PC-3 (cell line): ENCODE results near the gene INAFM2. TPM values are rescaled to one million over a fixed set of nuclear protein-coding genes. Genes with fewer than 3 reads are reported as not detected.
A peak's percentile ranks its signal among the peaks of the same experiment; 100 is the strongest.

ENCODE experiments used
- ATAC-seq: fragments of 200-7000 bp; cut with Tn5 transposase; 2 replicates; pipeline ENCODE4 v1.9.1; 2020; ENCODE audit warnings: mild to moderate bottlenecking, moderate library complexity
- BruUV-seq: library from RNA; stranded (reverse); fragments of 400-500 nt; replicated peaks from 2 replicates; lab custom pipeline; 2021; lab: Mats Ljungman, UMichigan
- CTCF ChIA-PET: fragments of 300-600 bp; sonication (Branson Sonifier 250); formaldehyde crosslinking; loops from one replicate; lab custom pipeline; 2022; ENCODE audit warnings: antibody characterized with exemption; lab: Charles Lee
- POLR2A ChIA-PET: fragments of 300-600 bp; sonication (Branson Sonifier 250); formaldehyde crosslinking; loops from one replicate; lab custom pipeline; 2022; ENCODE audit warnings: antibody characterized with exemption; ENCODE audit not compliant: unreplicated experiment; lab: Charles Lee
- DNase-seq: peaks from one replicate; pipeline ENCODE4 v3.0.0-alpha.2; 2015
- H2AFZ ChIP-seq: fragments of 300-600 bp; sonication (generic); 2 replicates; pipeline ENCODE4 v1.6.0; 2016; ENCODE audit warnings: antibody characterized with exemption, low read length
- H3F3A ChIP-seq: fragments of 300-600 bp; sonication (generic); one replicate; pipeline ENCODE4 v1.6.0; 2017; ENCODE audit warnings: antibody characterized with exemption, low read length, control low read depth, mild to moderate bottlenecking; ENCODE audit not compliant: unreplicated experiment
- H3K27ac ChIP-seq: fragments of 300-600 bp; sonication (generic); 2 replicates; pipeline ENCODE4 v1.5.1; 2016; ENCODE audit warnings: mild to moderate bottlenecking, low read length
- H3K27me3 ChIP-seq: fragments of 300-600 bp; sonication (generic); 2 replicates; pipeline ENCODE4 v1.6.1; 2016; ENCODE audit warnings: low read length, mixed read lengths
- H3K36me3 ChIP-seq: fragments of 300-600 bp; sonication (generic); 2 replicates; pipeline ENCODE4 v1.6.1; 2016; ENCODE audit warnings: low read depth, mixed run types, low read length, mixed read lengths
- H3K4me1 ChIP-seq: fragments of 300-600 bp; sonication (generic); 2 replicates; pipeline ENCODE4 v1.5.1; 2016; ENCODE audit warnings: low read length; ENCODE audit not compliant: insufficient read depth
- H3K4me2 ChIP-seq: fragments of 300-600 bp; sonication (generic); 2 replicates; pipeline ENCODE4 v1.6.0; 2016; ENCODE audit warnings: low read length
- H3K4me3 ChIP-seq: fragments of 300-600 bp; sonication (generic); 2 replicates; pipeline ENCODE4 v1.5.1; 2016; ENCODE audit warnings: mild to moderate bottlenecking, low read length, mixed read lengths
- H3K79me2 ChIP-seq: fragments of 300-600 bp; sonication (generic); 2 replicates; pipeline ENCODE4 v1.6.1; 2017; ENCODE audit warnings: low read length, mixed read lengths
- H3K9ac ChIP-seq: fragments of 300-600 bp; sonication (generic); 2 replicates; pipeline ENCODE4 v1.6.0; 2016; ENCODE audit warnings: mild to moderate bottlenecking, low read length
- H3K9me2 ChIP-seq: fragments of 300-600 bp; sonication (generic); replicated peaks from 2 replicates; pipeline ENCODE4 v1.6.1; 2016; ENCODE audit warnings: mixed run types, low read length, mixed read lengths
- H3K9me3 ChIP-seq: fragments of 300-600 bp; sonication (generic); 2 replicates; pipeline ENCODE4 v1.6.1; 2016; ENCODE audit warnings: low read length, mixed read lengths
- H4K20me1 ChIP-seq: fragments of 300-600 bp; sonication (generic); 2 replicates; pipeline ENCODE4 v1.6.1; 2016; ENCODE audit warnings: low read length, mixed read lengths
- CTCF ChIP-seq: fragments of 300-600 bp; sonication (generic); conservative IDR thresholded peaks from 2 replicates; pipeline ENCODE4 v1.5.1; 2017; ENCODE audit warnings: antibody characterized with exemption, low read depth, mild to moderate bottlenecking, low read length
- EZH2 ChIP-seq: fragments of 300-600 bp; sonication (generic); IDR thresholded peaks from one replicate; pipeline ENCODE4 v1.6.1; 2017; ENCODE audit warnings: antibody characterized with exemption, mild to moderate bottlenecking, low read length; ENCODE audit not compliant: unreplicated experiment
- EZH2phosphoT487 ChIP-seq: fragments of 300-600 bp; sonication (generic); IDR thresholded peaks from 2 replicates; pipeline ENCODE4 v1.6.1; 2018; ENCODE audit warnings: mild to moderate bottlenecking, antibody characterized with exemption, low read length, borderline replicate concordance
- intact Hi-C: fragments of 100-400 bp; cut with micrococcal nuclease; formaldehyde crosslinking; loops from 2 replicates; pipeline ENCODE4 v1.9.0; 2023
- total RNA-seq: library from RNA; depleted of rRNA; stranded (reverse); fragments of >200 nt; gene quantifications from 2 replicates; pipeline ENCODE4 v1.2.3, GENCODE V29; 2014

INAFM2 gene
- total RNA-seq, 1 experiment from 2014 or later: 22.1 TPM

DNA sequence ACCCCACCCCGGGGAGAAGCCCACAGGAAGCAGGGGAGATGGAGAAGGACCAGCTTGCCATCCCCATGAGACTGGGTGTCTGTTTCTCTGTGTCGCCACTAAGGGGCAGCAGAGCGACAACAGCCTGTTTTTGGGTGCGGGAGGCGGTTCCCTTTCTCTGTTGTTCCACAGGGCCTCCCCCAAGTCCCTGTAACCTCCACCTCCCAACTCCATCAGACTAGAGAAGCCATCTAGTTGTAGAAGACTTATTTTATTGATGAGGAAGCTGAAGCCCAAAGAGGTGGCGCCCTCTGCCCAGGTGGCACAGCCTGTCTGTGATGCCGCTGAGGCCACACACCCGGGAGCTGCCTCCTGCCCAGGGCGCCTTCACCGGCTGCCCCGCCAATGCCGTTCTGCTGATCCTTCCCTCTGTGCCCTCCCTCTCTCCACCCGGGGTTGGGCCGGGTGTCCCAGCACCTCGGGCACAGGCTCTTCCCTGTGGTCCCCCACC, 21.2 kb downstream of the INAFM2 start:
- H3K4me1 ChIP-seq: peaks cover 84% of the 10 kb centered on the region

GRCh38 chr15:40345225-40345866, 21.9 kb downstream of the INAFM2 start:
- Histone ChIP-seq H3K27me3 (no peaks in the 10 kb centered on the region), H3K9me3 (no peaks in the 10 kb centered on the region), H2AFZ (no peak overlapping the region), H3K4me1 (peaks cover 77% of the 10 kb centered on the region), H3K36me3 (no peaks in the 10 kb centered on the region), H3K4me3 (no peak overlapping the region), H3K79me2 (peaks cover 15% of the 10 kb centered on the region), H4K20me1 (no peaks in the 10 kb centered on the region), H3K27ac (peak overlapping the region; percentile 100), H3K4me2 (no peak overlapping the region), H3F3A (peaks cover 11% of the 10 kb centered on the region), H3K9me2 (no peaks in the 10 kb centered on the region), H3K9ac (no peak overlapping the region)
- ATAC-seq (no peak), DNase-seq (no peak)
- no peak for TF ChIP-seq EZH2
- ChIA-PET CTCF (interaction anchor here (2.2 kb wide), 1 partner anchor 22 kb away, joined by 9 read pairs; no protein-coding TSS in a partner anchor), POLR2A (no interaction called here)
- intact Hi-C loops: loop anchor here (10.0 kb wide), 1 partner anchor 159 kb away; no protein-coding TSS in a partner anchor
- no TSS peak for BruUV-seq

More for the DNA sequence above, 21.2 kb downstream of the INAFM2 start:
- no peaks in the 10 kb centered on the region for H3K27me3 ChIP-seq
- H3K4me3 ChIP-seq: no peak overlapping the region
- no peaks in the 10 kb centered on the region for H3K36me3 ChIP-seq
- TF ChIP-seq EZH2 (no peak), CTCF (peak; percentile 89), EZH2phosphoT487 (no peak)
- H2AFZ ChIP-seq: no peak overlapping the region
- BruUV-seq: no TSS peak
- H4K20me1 ChIP-seq: no peaks in the 10 kb centered on the region
- peak; percentile 69 for DNase-seq
- H3K9me2 ChIP-seq: no peaks in the 10 kb centered on the region
- peaks cover 11% of the 10 kb centered on the region for H3F3A ChIP-seq
- peak overlapping the region; percentile 77 for H3K4me2 ChIP-seq
- intact Hi-C loops: loop anchor here (1.0 to 10.0 kb wide), 4 partner anchors 63 to 160 kb away; partner anchors contain the start of genes BAHD1 and IVD
- H3K79me2 ChIP-seq: peaks cover 22% of the 10 kb centered on the region
- peak overlapping the region; percentile 100 for H3K27ac ChIP-seq
- no peaks in the 10 kb centered on the region for H3K9me3 ChIP-seq
- peak overlapping the region; percentile 98 for H3K9ac ChIP-seq
- POLR2A ChIA-PET: interaction anchor here (0.6 kb wide), 2 partner anchors 65 to 1322 kb away, joined by 5 to 7 read pairs; no protein-coding TSS in a partner anchor
- CTCF ChIA-PET: interaction anchor here (0.6 to 2.2 kb wide), 5 partner anchors 21 to 77 kb away, joined by 3 to 10 read pairs (median 4); partner anchors contain the start of gene INAFM2
- ATAC-seq: peak; percentile 3

GRCh38 chr15:40345867-40346578, 22.5 kb downstream of the INAFM2 start:
- TF ChIP-seq EZH2phosphoT487 (no peak), EZH2 (no peak), CTCF (no peak)
- no TSS peak for BruUV-seq
- Histone ChIP-seq H3K9ac (no peak overlapping the region), H3K9me2 (no peaks in the 10 kb centered on the region), H3K36me3 (no peaks in the 10 kb centered on the region), H3K4me2 (no peak overlapping the region), H3K4me1 (peaks cover 71% of the 10 kb centered on the region), H3K27ac (peak overlapping the region; percentile 21; the same call in 1 of the 2 replicates), H3K79me2 (peaks cover 8% of the 10 kb centered on the region), H3K27me3 (no peaks in the 10 kb centered on the region), H2AFZ (no peak overlapping the region), H3K4me3 (no peak overlapping the region), H4K20me1 (no peaks in the 10 kb centered on the region), H3K9me3 (no peaks in the 10 kb centered on the region), H3F3A (peaks cover 11% of the 10 kb centered on the region)
- DNase-seq (no peak), ATAC-seq (no peak)
- ChIA-PET POLR2A (interaction anchor here (0.6 kb wide), 1 partner anchor 51 kb away, joined by 3 read pairs; no protein-coding TSS in a partner anchor), CTCF (no interaction called here)
- intact Hi-C loops: loop anchor here (10.0 kb wide), 1 partner anchor 159 kb away; no protein-coding TSS in a partner anchor
